NAMALWA (cell line): ENCODE data around the gene DNAH14.

Source experiments
- DNase-seq: peaks from one replicate; pipeline ENCODE4 v3.0.0-alpha.2; 2015; ENCODE audit warnings: low spot score

DNAH14 gene

DNA sequence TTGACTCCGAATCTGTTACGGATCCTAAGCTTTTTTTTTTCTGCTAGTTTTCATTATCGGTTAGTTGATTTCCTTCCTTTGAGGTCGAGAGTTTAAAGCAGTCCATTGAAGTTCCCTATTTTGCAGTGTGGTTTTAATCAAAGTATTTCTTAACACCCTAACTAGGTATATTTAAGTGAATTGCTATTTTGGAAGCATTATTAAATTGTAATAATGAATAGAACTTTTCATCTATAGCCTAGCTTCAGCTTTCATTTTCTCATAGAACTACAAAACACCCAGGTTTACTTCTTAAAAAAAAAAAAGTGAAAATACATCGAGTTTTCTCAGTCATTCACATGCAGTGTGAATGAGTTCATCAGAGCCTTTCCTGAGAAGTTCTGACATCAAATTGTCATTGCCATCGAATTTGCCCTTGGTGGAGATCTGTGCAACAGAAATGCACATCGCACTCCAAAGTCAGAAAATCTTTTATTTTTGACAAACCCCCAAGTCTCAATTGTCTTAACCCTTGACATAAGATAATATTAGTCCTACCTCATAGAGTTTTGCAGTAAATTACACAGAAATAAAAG is 499.5 kb downstream of the DNAH14 start:
- DNase-seq, result no peak

- DNase-seq, result no peak
Observed at GRCh38 chr1:225430301-225430700, 500.8 kb downstream of the DNAH14 start.

DNA sequence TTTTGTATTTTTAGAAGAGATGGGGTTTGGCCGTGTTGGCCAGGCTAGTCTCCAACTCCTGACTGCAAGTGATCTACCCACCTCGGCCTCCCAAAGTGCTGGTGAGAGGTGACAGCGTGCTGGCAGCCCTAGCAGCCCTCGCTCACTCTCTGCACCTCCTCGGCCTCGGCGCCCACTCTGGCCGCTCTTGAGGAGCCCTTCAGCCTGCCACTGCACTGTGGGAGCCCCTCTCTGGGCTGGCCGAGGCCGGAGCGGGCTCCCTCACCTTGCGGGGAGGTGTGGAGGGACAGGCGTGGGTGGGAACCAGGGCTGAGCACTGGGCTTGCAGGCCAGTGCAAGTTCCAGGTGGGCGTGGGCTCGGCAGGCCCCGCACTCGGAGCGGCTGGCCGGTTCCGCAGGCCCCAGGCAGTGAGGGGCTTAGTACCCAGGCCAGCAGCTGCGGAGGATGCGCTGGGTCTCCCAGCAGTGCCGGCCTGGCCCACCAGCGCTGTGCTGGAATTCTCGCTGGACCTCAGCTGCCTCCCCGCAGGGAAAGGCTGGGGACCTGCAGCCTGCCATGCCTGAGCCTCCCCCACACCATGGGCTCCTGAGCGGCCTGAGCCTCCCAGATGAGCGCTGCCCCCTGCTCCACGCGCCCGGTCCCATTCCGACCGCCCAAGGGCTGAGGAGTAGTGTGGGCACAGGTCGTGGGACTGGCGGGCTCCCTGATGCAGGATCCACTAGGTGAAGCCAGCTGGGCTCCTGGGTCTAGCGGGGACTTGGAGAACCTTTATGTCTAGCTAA is 501.8 kb downstream of the DNAH14 start:
- no peak for DNase-seq

- peak; percentile 52 for DNase-seq
Observed at GRCh38 chr1:225434046-225434445, 504.6 kb downstream of the DNAH14 start.

GRCh38 chr1:225435076-225435475 is 505.6 kb downstream of the DNAH14 start:
- DNase-seq, result peak; percentile 52

- DNase-seq, result no peak
Observed at GRCh38 chr1:225435487-225435886, 506.0 kb downstream of the DNAH14 start.

DNA sequence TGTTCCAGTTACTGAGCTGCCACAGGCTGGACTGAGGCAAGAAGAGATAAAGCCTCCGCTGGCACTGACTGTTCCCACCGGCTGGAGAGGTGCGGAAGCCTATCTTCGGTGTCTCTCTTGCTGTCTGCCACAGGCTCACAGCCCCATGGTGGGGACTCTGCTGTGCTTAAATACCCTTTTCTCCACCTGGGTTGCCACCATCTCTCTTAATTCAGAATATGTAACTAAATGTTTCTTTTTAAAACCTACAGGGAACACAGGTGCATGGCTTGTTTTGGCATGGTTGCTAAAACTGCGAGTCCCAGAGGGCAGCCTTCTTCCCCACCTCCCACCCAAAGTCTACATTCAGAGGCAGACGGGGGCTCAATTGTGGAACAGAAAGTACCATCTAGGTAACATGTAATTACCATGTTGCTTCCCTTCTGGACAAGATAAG is 506.5 kb downstream of the DNAH14 start:
- peak; percentile 86 for DNase-seq

DNA sequence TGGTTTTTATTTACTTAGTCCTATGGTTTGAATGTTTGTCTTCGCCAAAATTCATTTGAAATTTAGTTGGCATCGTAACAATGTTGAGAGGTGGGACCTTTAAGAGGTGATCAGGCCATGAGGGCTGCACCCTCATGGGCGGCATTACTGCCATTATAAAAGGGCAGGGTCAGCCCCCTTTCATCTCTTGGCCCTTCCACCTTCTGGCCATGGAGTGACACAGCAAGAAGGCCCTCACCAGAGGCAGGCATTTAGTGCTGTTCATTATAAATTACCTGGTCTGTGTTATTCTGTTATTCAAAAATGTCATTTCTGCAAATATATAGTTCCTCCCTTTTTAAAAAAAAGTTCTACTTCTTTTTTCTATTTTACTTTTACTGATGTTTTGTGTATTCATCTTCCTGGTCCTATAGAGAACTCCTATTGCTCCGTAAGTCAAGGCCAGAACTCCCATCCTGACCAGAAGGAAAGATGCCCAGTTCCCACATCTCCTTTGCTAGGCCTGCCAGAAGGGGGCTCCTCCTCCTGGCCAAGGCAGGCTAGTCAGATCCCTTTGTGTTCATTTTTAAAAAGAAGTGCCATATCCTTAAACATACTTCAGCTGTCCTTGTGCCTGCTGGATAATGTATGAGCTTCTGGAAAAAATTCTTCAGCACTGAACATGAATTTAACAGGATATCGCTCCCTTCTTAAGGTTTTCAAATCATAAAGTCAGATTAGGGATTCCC is 508.4 kb downstream of the DNAH14 start:
- peak; percentile 37 for DNase-seq

DNA sequence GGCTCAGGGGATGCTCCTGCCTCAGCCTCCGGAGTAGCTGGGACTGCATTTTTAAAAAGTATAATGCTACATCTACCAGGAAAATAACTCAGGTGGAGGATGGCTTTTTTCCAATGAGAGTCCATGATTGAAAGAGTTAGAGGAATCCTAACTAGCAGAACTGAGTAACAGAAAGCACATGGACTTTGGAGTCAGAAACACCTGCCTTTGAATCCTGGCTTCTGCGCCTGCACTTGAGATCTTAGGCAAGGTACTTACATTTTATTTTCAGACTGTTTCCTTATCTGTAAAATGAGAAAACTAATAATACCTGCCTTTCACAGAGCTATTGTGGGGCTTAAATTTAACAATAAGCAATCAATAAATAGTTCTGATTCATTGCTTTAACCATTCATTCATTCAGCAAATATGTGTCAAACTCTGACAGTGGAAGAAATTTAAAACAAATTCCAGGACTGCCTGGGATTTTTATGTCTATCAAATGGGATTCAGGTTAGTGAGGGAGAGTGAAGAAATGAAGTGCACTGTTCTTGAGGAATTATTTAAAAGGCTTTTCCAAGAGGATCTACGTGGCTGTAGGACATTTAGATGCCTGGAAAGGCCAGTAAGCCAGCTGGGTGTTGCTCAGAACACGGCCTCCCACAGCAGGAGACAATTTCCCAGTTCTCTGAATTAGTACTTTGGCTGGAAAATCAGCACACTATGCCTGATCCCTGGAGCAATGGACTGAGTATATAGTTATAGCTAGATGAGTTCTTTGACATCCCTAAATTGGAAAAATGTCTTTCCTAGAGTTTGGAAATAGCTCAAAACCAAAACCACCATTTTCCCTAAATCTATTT is 511.1 kb downstream of the DNAH14 start:
- no peak for DNase-seq

DNA sequence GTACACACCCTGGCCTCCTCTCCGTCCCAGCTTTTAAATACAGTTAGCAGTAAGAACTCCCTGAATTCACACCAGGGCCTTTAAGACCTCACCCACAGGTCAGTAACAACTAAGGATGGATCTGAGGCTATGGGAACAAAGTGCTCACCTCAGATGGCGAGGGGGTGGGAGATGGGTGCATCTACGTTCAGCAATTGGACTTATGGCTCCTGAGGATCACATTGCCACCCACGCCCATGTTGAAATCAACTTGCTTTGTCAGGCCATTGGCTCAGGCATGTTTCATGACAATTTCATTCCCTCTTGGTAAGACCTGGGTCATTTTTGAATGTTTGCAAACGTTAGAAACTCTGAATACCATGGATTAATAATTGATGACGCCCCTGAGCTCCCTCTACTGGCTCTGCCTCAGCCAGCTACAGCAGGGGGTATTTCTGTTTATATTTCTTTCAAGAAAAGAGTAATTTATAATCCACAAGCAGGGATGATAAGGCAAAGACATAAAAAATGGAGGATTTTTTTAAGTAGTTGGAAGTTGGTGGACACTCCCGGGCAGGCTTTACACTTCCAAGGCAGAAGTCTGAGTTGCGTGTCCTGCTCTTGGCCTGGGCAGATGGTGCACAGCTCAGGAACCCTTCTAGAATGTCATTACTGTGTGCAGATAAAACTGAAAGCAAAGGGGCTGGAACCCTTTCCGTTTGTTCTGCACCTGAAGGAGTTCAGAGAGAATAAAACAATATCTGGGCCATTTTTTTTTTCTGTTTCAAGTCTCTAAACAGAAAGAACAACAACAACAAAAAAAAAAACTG is 512.0 kb downstream of the DNAH14 start:
- DNase-seq, result peak; percentile 52

GRCh38 chr1:225442123-225442505 is 512.6 kb downstream of the DNAH14 start:
- peak; percentile 15 for DNase-seq

DNA sequence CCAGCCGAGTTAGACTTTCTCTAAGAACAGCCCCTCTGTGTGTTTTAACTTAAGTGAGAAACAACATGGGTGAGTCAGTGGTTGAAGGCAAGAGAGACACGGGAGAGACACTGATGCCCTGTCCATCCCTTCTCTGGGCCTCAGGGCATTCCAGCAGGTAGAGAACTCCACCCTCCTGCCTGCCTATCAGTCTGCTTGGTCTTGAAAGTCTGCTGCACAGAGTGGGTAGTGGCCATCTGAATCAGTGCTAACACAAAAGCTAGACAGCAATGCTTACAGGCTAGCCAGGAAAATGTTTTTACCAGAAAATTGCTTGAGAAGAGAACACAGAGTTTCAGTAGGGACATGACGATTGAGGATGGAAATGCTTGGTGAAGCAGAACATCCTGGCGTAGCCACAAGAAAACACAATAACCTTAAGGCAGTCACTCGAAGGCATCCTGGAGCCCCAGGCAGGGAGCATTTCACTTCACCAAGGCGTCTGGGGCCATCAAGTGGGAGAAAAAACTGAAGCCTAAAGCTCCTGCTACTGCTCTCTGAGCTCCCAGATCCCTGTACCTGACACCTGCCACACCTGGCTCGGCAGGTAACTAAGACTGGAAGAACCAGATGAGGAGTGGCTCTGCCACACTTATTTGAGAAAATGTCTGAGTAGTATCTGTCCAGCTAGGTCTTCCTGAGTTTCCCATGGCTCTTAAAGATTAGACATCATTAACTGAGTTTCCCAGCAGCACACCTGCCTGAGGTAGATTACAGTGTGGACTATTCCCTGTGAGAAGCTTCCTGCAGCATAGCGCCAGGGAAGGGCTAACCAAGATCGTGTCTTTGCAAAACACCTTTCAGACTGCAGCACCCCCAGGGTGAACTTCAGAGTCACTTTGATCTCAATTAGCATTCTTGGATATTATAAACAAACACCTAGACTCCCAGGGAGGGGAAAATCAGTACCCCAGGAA is 516.4 kb downstream of the DNAH14 start:
- no peak for DNase-seq

- DNase-seq, result no peak
Observed at GRCh38 chr1:225446595-225446960, 517.1 kb downstream of the DNAH14 start.

DNA sequence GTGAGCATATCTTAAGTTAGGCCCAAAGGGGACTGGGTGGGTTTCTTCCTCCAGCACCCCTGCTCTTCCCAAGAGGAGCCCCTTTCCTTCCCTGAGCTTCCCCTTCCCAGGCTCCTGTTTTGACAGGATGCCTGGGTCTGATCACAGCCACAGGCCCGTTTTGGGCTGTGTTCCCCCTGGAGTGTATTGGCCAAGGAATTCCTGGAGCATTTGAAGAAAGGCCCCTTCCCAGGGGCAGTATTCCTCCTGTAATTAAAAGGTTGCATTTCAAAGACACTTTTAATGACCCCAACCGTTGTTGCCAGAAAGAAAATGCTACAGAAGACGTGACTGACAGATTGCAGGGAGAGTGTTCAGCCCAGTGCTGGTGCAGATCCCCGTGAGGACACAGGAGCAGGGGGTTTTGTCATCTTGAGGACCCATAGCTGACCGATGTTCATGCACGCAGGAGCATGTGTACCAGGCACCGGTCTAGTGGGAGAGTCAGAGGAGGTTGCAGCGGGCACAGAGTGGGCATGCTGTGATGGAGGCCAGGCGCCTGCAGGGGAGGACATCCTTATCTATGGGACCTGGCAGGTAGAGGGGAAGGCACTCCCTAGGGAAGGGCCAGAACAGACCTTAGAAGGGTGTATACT is 517.6 kb downstream of the DNAH14 start:
- DNase-seq, result no peak

- no peak for DNase-seq
Observed at GRCh38 chr1:225447650-225448089, 518.2 kb downstream of the DNAH14 start.

DNA sequence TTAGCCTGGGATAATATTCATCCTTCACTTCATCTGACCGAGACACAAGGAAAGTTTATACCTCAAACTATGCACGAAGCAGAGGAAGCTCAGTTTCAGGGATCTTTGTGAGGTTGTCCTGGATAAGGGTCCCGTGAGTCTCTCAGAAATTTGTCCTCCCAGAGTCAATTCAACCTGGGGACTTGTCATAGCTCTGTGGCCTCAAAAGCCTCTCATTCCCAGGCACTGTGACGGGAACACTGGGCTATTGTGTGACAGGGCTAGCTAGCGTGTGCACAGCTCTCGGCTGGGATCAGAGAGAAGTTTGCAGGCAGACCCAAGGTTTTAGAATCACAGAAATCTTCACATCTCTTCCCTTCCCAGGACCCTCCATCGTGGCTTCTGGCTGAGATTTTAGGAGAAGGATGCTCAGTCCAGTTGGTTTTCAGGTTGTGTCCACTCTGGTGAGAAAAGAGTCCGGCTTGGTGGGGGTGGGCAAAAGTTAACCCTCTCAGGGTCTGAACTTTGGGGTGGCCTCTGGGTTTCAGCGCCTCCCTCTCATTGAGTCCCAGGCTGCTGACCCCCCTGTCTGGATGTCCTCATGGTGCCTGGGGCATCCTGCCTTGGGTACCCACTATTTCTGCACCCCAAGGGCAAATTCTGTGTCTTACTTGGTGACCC is 518.8 kb downstream of the DNAH14 start:
- no peak for DNase-seq
